H9 (cell line): ENCODE measurements around the gene CSAD. TPM values are rescaled to one million over a fixed set of nuclear protein-coding genes. Genes with fewer than 3 reads are reported as not detected.

Experiments
- DNase-seq: peaks from one replicate; pipeline ENCODE4 v3.0.0-alpha.2; 2017
- H2AFZ ChIP-seq: one replicate; pipeline ENCODE4 v1.6.1; 2013; ENCODE audit warnings: mild to moderate bottlenecking, low read length, control low read depth, moderate library complexity
- H2AK5ac ChIP-seq: 2 replicates; pipeline ENCODE4 v1.6.1; 2013; ENCODE audit warnings: low read length, control low read depth, mixed read lengths; ENCODE audit not compliant: insufficient read length
- H2BK120ac ChIP-seq: one replicate; pipeline ENCODE4 v1.6.1; 2013; ENCODE audit warnings: low read depth, mild to moderate bottlenecking, low read length, control low read depth, inconsistent platforms; ENCODE audit not compliant: poor library complexity, severe bottlenecking
- H2BK12ac ChIP-seq: 2 replicates; pipeline ENCODE4 v1.6.1; 2013; ENCODE audit warnings: low read length, control low read depth, mixed read lengths, low read depth; ENCODE audit not compliant: insufficient read length
- H2BK15ac ChIP-seq: 2 replicates; pipeline ENCODE4 v1.6.1; 2013; ENCODE audit warnings: low read depth, low read length, control low read depth
- H2BK20ac ChIP-seq: one replicate; pipeline ENCODE4 v1.6.1; 2013; ENCODE audit warnings: low read depth, mild to moderate bottlenecking, low read length, control low read depth, inconsistent platforms; ENCODE audit not compliant: poor library complexity, severe bottlenecking
- H2BK5ac ChIP-seq: 2 replicates; pipeline ENCODE4 v1.6.1; 2013; ENCODE audit warnings: low read length, control low read depth, mixed read lengths; ENCODE audit not compliant: insufficient read length
- H3K14ac ChIP-seq: 2 replicates; pipeline ENCODE4 v1.6.1; 2013; ENCODE audit warnings: low read length, control low read depth; ENCODE audit not compliant: insufficient read depth
- H3K18ac ChIP-seq: 2 replicates; pipeline ENCODE4 v1.6.1; 2013; ENCODE audit warnings: low read depth, mild to moderate bottlenecking, mixed read lengths, low read length, control low read depth; ENCODE audit not compliant: insufficient read length
- H3K23ac ChIP-seq: 2 replicates; pipeline ENCODE4 v1.6.1; 2013; ENCODE audit warnings: low read length, control low read depth, mixed read lengths, low read depth; ENCODE audit not compliant: insufficient read length
- H3K23me2 ChIP-seq: 2 replicates; pipeline ENCODE4 v1.6.1; 2013; ENCODE audit warnings: low read depth, mild to moderate bottlenecking, mixed read lengths, low read length, control low read depth; ENCODE audit not compliant: insufficient read length, poor library complexity, severe bottlenecking
- H3K27ac ChIP-seq: 2 replicates; pipeline ENCODE4 v1.5.1; 2013; ENCODE audit warnings: low read length, control low read depth, mixed read lengths, low read depth; ENCODE audit not compliant: insufficient read length
- H3K27me3 ChIP-seq: 2 replicates; pipeline ENCODE4 v1.6.1; 2013; ENCODE audit warnings: low read length, control low read depth, inconsistent platforms; ENCODE audit not compliant: insufficient read depth
- H3K4ac ChIP-seq: 2 replicates; pipeline ENCODE4 v1.6.1; 2013; ENCODE audit warnings: low read depth, mild to moderate bottlenecking, control low read depth, inconsistent platforms, low read length, moderate library complexity
- H3K4me1 ChIP-seq: 2 replicates; pipeline ENCODE4 v1.6.1; 2013; ENCODE audit warnings: low read length, control low read depth, inconsistent platforms; ENCODE audit not compliant: insufficient read depth
- H3K4me2 ChIP-seq: 2 replicates; pipeline ENCODE4 v1.6.1; 2013; ENCODE audit warnings: low read length, control low read depth, mixed read lengths; ENCODE audit not compliant: insufficient read length, insufficient read depth
- H3K56ac ChIP-seq: 2 replicates; pipeline ENCODE4 v1.6.1; 2013; ENCODE audit warnings: low read depth, mild to moderate bottlenecking, mixed read lengths, low read length, control low read depth; ENCODE audit not compliant: insufficient read length
- H3K79me1 ChIP-seq: 2 replicates; pipeline ENCODE4 v1.6.1; 2013; ENCODE audit warnings: low read depth, mild to moderate bottlenecking, moderate library complexity, low read length, control low read depth, inconsistent platforms; ENCODE audit not compliant: insufficient read depth, poor library complexity, severe bottlenecking
- H3K79me2 ChIP-seq: 2 replicates; pipeline ENCODE4 v1.6.1; 2013; ENCODE audit warnings: low read length, control low read depth, inconsistent platforms; ENCODE audit not compliant: insufficient read depth
- H3K9ac ChIP-seq: 2 replicates; pipeline ENCODE4 v1.6.1; 2013; ENCODE audit warnings: low read length, control low read depth, mixed read lengths; ENCODE audit not compliant: insufficient read length; ENCODE audit errors: extremely low read depth
- H3K9me3 ChIP-seq: one replicate; pipeline ENCODE4 v1.6.1; 2013; ENCODE audit warnings: low read depth, low read length, inconsistent platforms; ENCODE audit not compliant: control insufficient read depth
- H3T11ph ChIP-seq: one replicate; pipeline ENCODE4 v1.6.1; 2013; ENCODE audit warnings: mild to moderate bottlenecking, low read length, control low read depth, inconsistent platforms
- H4K20me1 ChIP-seq: one replicate; pipeline ENCODE4 v1.6.1; 2013; ENCODE audit not compliant: control insufficient read depth, insufficient read length, insufficient read depth
- H4K5ac ChIP-seq: 2 replicates; pipeline ENCODE4 v1.6.1; 2013; ENCODE audit warnings: low read depth, mild to moderate bottlenecking, mixed read lengths, low read length, control low read depth; ENCODE audit not compliant: insufficient read length
- H4K8ac ChIP-seq: replicated peaks from 2 replicates; pipeline ENCODE4 v1.6.1; 2013; ENCODE audit warnings: low read length, control low read depth, mixed read lengths, low read depth; ENCODE audit not compliant: insufficient read length
- H4K91ac ChIP-seq: 2 replicates; pipeline ENCODE4 v1.6.1; 2013; ENCODE audit warnings: low read depth, mild to moderate bottlenecking, moderate library complexity, mixed read lengths, low read length, control low read depth; ENCODE audit not compliant: insufficient read length
- H3K27ac Mint-ChIP-seq, 3 experiments: 2 replicates in 2 of 3; 3 replicates in 1 of 3; pipeline ENCODE4 v1.8.0; 2020 to 2021; ENCODE audit warnings: mixed read lengths in 3 of 3, mild to moderate bottlenecking in 1 of 3, moderate library complexity in 1 of 3
- H3K27me3 Mint-ChIP-seq: 2 replicates; pipeline ENCODE4 v1.8.0; 2021; ENCODE audit warnings: low read depth, mild to moderate bottlenecking, moderate library complexity, mixed read lengths
- H3K36me3 Mint-ChIP-seq, 3 experiments: 2 replicates in 2 of 3; 3 replicates in 1 of 3; pipeline ENCODE4 v1.8.0; 2020 to 2021; ENCODE audit warnings: low read depth in 3 of 3, mixed read lengths in 3 of 3; ENCODE audit not compliant: insufficient read depth in 1 of 3
- H3K4me1 Mint-ChIP-seq, 2 experiments: 2 replicates each; pipeline ENCODE4 v1.8.0; 2020; ENCODE audit warnings: mixed read lengths in 2 of 2
- H3K4me3 Mint-ChIP-seq, 2 experiments: 2 replicates in 1 of 2; 3 replicates in 1 of 2; pipeline ENCODE4 v1.8.0; 2020 to 2021; ENCODE audit warnings: mild to moderate bottlenecking in 2 of 2, mixed read lengths in 2 of 2, moderate library complexity in 1 of 2
- H3K9me3 Mint-ChIP-seq, 2 experiments: 2 replicates in 1 of 2; 3 replicates in 1 of 2; pipeline ENCODE4 v1.8.0; 2020; ENCODE audit warnings: mild to moderate bottlenecking in 2 of 2, mixed read lengths in 2 of 2, moderate library complexity in 1 of 2
- CTCF ChIP-seq: fragments of 200-600 bp; sonication (generic); conservative IDR thresholded peaks from 3 replicates; pipeline ENCODE4 v1.8.0; 2021; ENCODE audit warnings: antibody characterized with exemption, mild to moderate bottlenecking
- WGBS: extraction: QIAGEN DNeasy Blood & Tissue Kit; methylation state at CpG from one replicate; pipeline ENCODE4 v1.1.7; 2013; ENCODE audit warnings: missing lambda C conversion rate, low lambda C conversion rate, mixed read lengths; ENCODE audit not compliant: insufficient read length; ENCODE audit errors: extremely low coverage; 5-methylcytosine and 5-hydroxymethylcytosine counted together
- total RNA-seq: library from RNA; stranded (reverse); gene quantifications from 2 replicates; pipeline ENCODE4 v1.2.1, GENCODE V29; 2021

The CSAD gene
- total RNA-seq, 1 experiment from 2014 or later: 7.4 TPM

- Histone ChIP-seq H2BK15ac (no peak overlapping the region), H3K56ac (no peak overlapping the region), H3K4me1 (0 out of 2 replicates have a peak, but pooled peaks cover 3% of the 10 kb centered on the region), H3K14ac (no peak overlapping the region), H4K5ac (no peak overlapping the region), H2BK5ac (no peak overlapping the region), H4K20me1 (peaks cover 2% of the 10 kb centered on the region), H4K91ac (no peak overlapping the region), H3K9ac (no peak overlapping the region), H2AFZ (no peak overlapping the region), H2BK20ac (no peak overlapping the region), H4K8ac (no peak overlapping the region), H3K9me3 (no peaks in the 10 kb centered on the region), H3K79me2 (no peaks in the 10 kb centered on the region), H3K79me1 (no peaks in the 10 kb centered on the region), H3K4me2 (peak overlapping the region; percentile 68), H3K23me2 (peaks cover 13% of the 10 kb centered on the region), H3T11ph (no peak overlapping the region), H3K4ac (no peak overlapping the region), H2BK12ac (no peak overlapping the region), H3K23ac (no peak overlapping the region), H3K18ac (no peak overlapping the region), H3K27ac (no peak overlapping the region), H2BK120ac (no peak overlapping the region), H3K27me3 (no peaks in the 10 kb centered on the region; the same call in 1 of the 2 replicates), H2AK5ac (no peak overlapping the region)
- TF ChIP-seq CTCF: no peak
- Mint-ChIP-seq H3K4me3 (peak overlapping the region; percentile 87 to 91), H3K9me3 (no peaks in the 10 kb centered on the region; a peak in 1 of 5 replicates), H3K27me3 (peaks cover 41% of the 10 kb centered on the region), H3K27ac (no peak overlapping the region), H3K36me3 (peaks cover 33 to 50% (median 48%) of the 10 kb centered on the region in 3 experiments; a peak in 6 of 7 replicates), H3K4me1 (peaks cover 14 to 17% of the 10 kb centered on the region in 2 experiments)
- no peak for DNase-seq
- WGBS: no CpG with 5 or more reads among the region's 2 CpGs
Observed at GRCh38 chr12:53181935-53182334, 1.2 kb upstream of the CSAD start.
